ENCODE data around the gene CACNB2. TPM values are rescaled to one million over a fixed set of nuclear protein-coding genes. Genes with fewer than 3 reads are reported as not detected.
"Not testable (repeated sequence)": the region's sequence is repeated elsewhere in the genome, so short reads cannot be mapped to it uniquely, and the experiment has no call there.

CACNB2 gene
- total RNA-seq, 1 donor from 2014 or later: 1.1 TPM

GRCh38 chr10:18194634-18195033, 54.4 kb downstream of the CACNB2 start:
- no peak overlapping the region for H3K4me3 Mint-ChIP-seq (ENCODE audit: low read depth)
- intact Hi-C loops (cut with micrococcal nuclease): no loop called here
- DNase-seq (ENCODE audit: low spot score): no peak
- no peaks in the 10 kb centered on the region for H3K4me1 Mint-ChIP-seq (ENCODE audit: low read depth)
- no peaks in the 10 kb centered on the region for H3K36me3 Mint-ChIP-seq (ENCODE audit: low read depth)
- H3K27me3 Mint-ChIP-seq (ENCODE audit: low read depth): no peaks in the 10 kb centered on the region
- no peaks in the 10 kb centered on the region for H3K9me3 Mint-ChIP-seq
- H3K27ac Mint-ChIP-seq: no peak overlapping the region

- no peaks in the 10 kb centered on the region for H3K27me3 Mint-ChIP-seq (ENCODE audit: low read depth)
- H3K36me3 Mint-ChIP-seq (ENCODE audit: low read depth): no peaks in the 10 kb centered on the region
- no peak for DNase-seq (ENCODE audit: low spot score)
- intact Hi-C loops (cut with micrococcal nuclease): no loop called here
- no peak overlapping the region for H3K27ac Mint-ChIP-seq
- H3K4me3 Mint-ChIP-seq (ENCODE audit: low read depth): no peak overlapping the region
- no peaks in the 10 kb centered on the region for H3K4me1 Mint-ChIP-seq (ENCODE audit: low read depth)
- H3K9me3 Mint-ChIP-seq: no peaks in the 10 kb centered on the region
Observed at GRCh38 chr10:18195060-18195799, 55.0 kb downstream of the CACNB2 start.

- DNase-seq (ENCODE audit: low spot score): no peak
- no peaks in the 10 kb centered on the region for H3K9me3 Mint-ChIP-seq
- H3K27me3 Mint-ChIP-seq (ENCODE audit: low read depth): no peaks in the 10 kb centered on the region
- H3K4me1 Mint-ChIP-seq (ENCODE audit: low read depth): no peaks in the 10 kb centered on the region
- no peak overlapping the region for H3K4me3 Mint-ChIP-seq (ENCODE audit: low read depth)
- no peaks in the 10 kb centered on the region for H3K36me3 Mint-ChIP-seq (ENCODE audit: low read depth)
- intact Hi-C loops (cut with micrococcal nuclease): no loop called here
- H3K27ac Mint-ChIP-seq: no peak overlapping the region
Observed at GRCh38 chr10:18196806-18197550, 56.8 kb downstream of the CACNB2 start.

- Mint-ChIP-seq H3K9me3 (no peaks in the 10 kb centered on the region), H3K27me3 (ENCODE audit: low read depth) (no peaks in the 10 kb centered on the region), H3K36me3 (ENCODE audit: low read depth) (no peaks in the 10 kb centered on the region), H3K27ac (no peak overlapping the region), H3K4me1 (ENCODE audit: low read depth) (no peaks in the 10 kb centered on the region), H3K4me3 (ENCODE audit: low read depth) (no peak overlapping the region)
- intact Hi-C loops (cut with micrococcal nuclease): no loop called here
- no peak for DNase-seq (ENCODE audit: low spot score)
Observed at GRCh38 chr10:18197706-18198105, 57.5 kb downstream of the CACNB2 start.

DNA sequence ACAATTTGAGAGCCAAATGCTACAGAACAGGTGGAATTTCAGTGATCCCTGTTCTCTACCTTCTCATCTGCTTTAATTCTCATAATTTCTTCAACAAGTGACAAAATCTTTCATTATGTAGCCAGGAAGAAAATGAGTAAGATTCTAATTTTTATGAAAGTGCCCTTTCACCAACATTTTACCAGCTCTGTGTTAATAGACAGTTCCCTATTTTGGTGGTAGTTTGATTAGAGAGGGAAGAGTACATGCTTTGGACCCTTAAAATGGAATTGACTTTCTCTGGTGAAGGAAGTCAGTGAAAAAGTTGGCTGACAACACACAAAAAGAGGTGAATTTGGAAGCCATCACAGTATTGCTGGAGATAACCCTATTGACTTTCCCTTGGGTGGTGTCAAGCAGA, 61.7 kb downstream of the CACNB2 start:
- H3K36me3 Mint-ChIP-seq (ENCODE audit: low read depth): no peaks in the 10 kb centered on the region
- H3K4me1 Mint-ChIP-seq (ENCODE audit: low read depth): peaks cover 2% of the 10 kb centered on the region
- H3K27ac Mint-ChIP-seq: no peak overlapping the region
- no peaks in the 10 kb centered on the region for H3K27me3 Mint-ChIP-seq (ENCODE audit: low read depth)
- no peak for DNase-seq (ENCODE audit: low spot score)
- no peaks in the 10 kb centered on the region for H3K9me3 Mint-ChIP-seq
- intact Hi-C loops (cut with micrococcal nuclease): no loop called here
- no peak overlapping the region for H3K4me3 Mint-ChIP-seq (ENCODE audit: low read depth)

- peaks cover 2% of the 10 kb centered on the region for H3K4me1 Mint-ChIP-seq (ENCODE audit: low read depth)
- no peak for DNase-seq (ENCODE audit: low spot score)
- intact Hi-C loops (cut with micrococcal nuclease): no loop called here
- no peaks in the 10 kb centered on the region for H3K9me3 Mint-ChIP-seq
- H3K27me3 Mint-ChIP-seq (ENCODE audit: low read depth): no peaks in the 10 kb centered on the region
- no peaks in the 10 kb centered on the region for H3K36me3 Mint-ChIP-seq (ENCODE audit: low read depth)
- H3K4me3 Mint-ChIP-seq (ENCODE audit: low read depth): no peak overlapping the region
- H3K27ac Mint-ChIP-seq: no peak overlapping the region
Observed at GRCh38 chr10:18202680-18203460, 62.6 kb downstream of the CACNB2 start.

DNA sequence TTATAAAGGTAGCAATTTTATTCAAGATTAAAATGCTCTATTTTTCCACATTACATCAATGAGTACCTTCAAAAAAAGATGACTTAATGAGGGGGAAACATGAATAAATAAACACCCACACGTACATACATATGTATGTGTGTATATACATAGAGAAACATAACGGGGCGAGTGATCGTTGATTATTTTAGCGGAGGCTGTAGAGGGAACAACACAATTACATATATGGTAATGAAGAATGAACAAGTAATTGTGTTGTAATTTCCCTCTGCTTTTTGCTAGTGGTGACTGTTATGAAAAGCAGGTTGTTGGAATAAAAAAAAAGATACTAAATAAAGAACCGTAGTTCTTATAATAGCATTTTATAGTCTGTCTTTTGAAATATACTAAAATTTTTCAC, 63.2 kb downstream of the CACNB2 start:
- Mint-ChIP-seq H3K9me3 (no peaks in the 10 kb centered on the region), H3K27ac (no peak overlapping the region), H3K4me3 (ENCODE audit: low read depth) (no peak overlapping the region), H3K36me3 (ENCODE audit: low read depth) (no peaks in the 10 kb centered on the region), H3K27me3 (ENCODE audit: low read depth) (no peaks in the 10 kb centered on the region), H3K4me1 (ENCODE audit: low read depth) (peaks cover 2% of the 10 kb centered on the region)
- intact Hi-C loops (cut with micrococcal nuclease): no loop called here
- no peak for DNase-seq (ENCODE audit: low spot score)

GRCh38 chr10:18204039-18204835, 64.0 kb downstream of the CACNB2 start:
- Mint-ChIP-seq H3K4me3 (ENCODE audit: low read depth) (no peak overlapping the region), H3K27ac (no peak overlapping the region), H3K4me1 (ENCODE audit: low read depth) (peaks cover 2% of the 10 kb centered on the region), H3K9me3 (no peaks in the 10 kb centered on the region), H3K27me3 (ENCODE audit: low read depth) (no peaks in the 10 kb centered on the region), H3K36me3 (ENCODE audit: low read depth) (no peaks in the 10 kb centered on the region)
- intact Hi-C loops (cut with micrococcal nuclease): no loop called here
- DNase-seq (ENCODE audit: low spot score): no peak

GRCh38 chr10:18205098-18205834, 65.0 kb downstream of the CACNB2 start:
- DNase-seq (ENCODE audit: low spot score): no peak
- Mint-ChIP-seq H3K36me3 (ENCODE audit: low read depth) (no peaks in the 10 kb centered on the region), H3K27me3 (ENCODE audit: low read depth) (no peaks in the 10 kb centered on the region), H3K27ac (no peak overlapping the region), H3K4me3 (ENCODE audit: low read depth) (no peak overlapping the region), H3K4me1 (ENCODE audit: low read depth) (peaks cover 2% of the 10 kb centered on the region), H3K9me3 (no peaks in the 10 kb centered on the region)
- intact Hi-C loops (cut with micrococcal nuclease): no loop called here

DNA sequence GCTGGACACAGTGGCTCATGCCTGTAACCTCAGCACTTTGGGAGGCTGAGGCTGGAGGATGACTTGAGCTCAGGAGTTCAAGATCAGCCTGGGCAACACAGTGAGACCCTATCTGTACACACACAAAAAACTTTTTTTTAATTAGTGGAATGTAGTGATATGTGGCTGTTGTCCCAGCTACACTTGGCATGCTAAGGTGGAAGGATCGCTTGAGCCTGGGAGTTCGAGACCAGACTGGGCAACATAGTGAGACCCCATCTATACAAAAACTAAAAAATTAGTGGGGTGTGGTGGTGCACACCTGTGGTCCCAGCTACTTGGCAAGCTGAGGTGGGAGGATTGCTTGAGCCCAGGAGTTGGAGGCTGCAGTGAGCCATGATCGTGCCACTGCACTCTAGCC, 68.0 kb downstream of the CACNB2 start:
- intact Hi-C loops (cut with micrococcal nuclease); H3K36me3 Mint-ChIP-seq (ENCODE audit: low read depth); H3K4me1 Mint-ChIP-seq (ENCODE audit: low read depth); DNase-seq (ENCODE audit: low spot score); H3K9me3 Mint-ChIP-seq; H3K4me3 Mint-ChIP-seq (ENCODE audit: low read depth); H3K27me3 Mint-ChIP-seq (ENCODE audit: low read depth); H3K27ac Mint-ChIP-seq: not testable (repeated sequence)

GRCh38 chr10:18209241-18209640, 69.0 kb downstream of the CACNB2 start:
- no peaks in the 10 kb centered on the region for H3K27me3 Mint-ChIP-seq (ENCODE audit: low read depth)
- H3K27ac Mint-ChIP-seq: no peak overlapping the region
- intact Hi-C loops (cut with micrococcal nuclease): no loop called here
- no peaks in the 10 kb centered on the region for H3K4me1 Mint-ChIP-seq (ENCODE audit: low read depth)
- no peaks in the 10 kb centered on the region for H3K36me3 Mint-ChIP-seq (ENCODE audit: low read depth)
- no peak for DNase-seq (ENCODE audit: low spot score)
- H3K4me3 Mint-ChIP-seq (ENCODE audit: low read depth): no peak overlapping the region
- H3K9me3 Mint-ChIP-seq: no peaks in the 10 kb centered on the region

DNA sequence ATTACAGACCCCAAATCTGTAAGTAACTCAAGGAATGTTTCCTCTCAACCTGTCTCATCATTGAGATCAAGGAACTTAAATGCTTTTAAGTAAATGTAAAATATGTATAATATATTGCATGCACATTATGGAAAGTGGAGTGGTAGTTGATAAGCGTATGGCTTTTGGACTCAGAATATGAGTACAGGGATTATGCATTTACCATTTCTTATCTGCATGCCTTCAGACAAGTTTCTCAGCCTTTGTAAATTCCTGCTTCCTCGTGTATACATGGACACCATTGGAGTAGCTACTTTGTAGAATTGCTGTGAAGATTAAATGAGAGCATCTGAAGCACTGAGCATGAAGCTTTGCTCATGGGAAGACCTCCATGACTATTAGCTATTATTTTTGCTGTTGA, 70.5 kb downstream of the CACNB2 start:
- H3K4me1 Mint-ChIP-seq (ENCODE audit: low read depth): no peaks in the 10 kb centered on the region
- H3K27me3 Mint-ChIP-seq (ENCODE audit: low read depth): no peaks in the 10 kb centered on the region
- intact Hi-C loops (cut with micrococcal nuclease): no loop called here
- DNase-seq (ENCODE audit: low spot score): no peak
- H3K27ac Mint-ChIP-seq: no peak overlapping the region
- H3K36me3 Mint-ChIP-seq (ENCODE audit: low read depth): no peaks in the 10 kb centered on the region
- no peaks in the 10 kb centered on the region for H3K9me3 Mint-ChIP-seq
- no peak overlapping the region for H3K4me3 Mint-ChIP-seq (ENCODE audit: low read depth)
